CD4-positive, alpha-beta T cell (primary cell): Measurements from ENCODE around the gene MSRB2. TPM values are rescaled to one million over a fixed set of nuclear protein-coding genes. Genes with fewer than 3 reads are reported as not detected.
"Not testable (repeated sequence)": the region's sequence is repeated elsewhere in the genome, so short reads cannot be mapped to it uniquely, and the experiment has no call there.

Experiments used
- ATAC-seq: fragments of 200-7000 bp; cut with Tn5 transposase; one replicate; pipeline ENCODE4 v1.10.0; 2022; ENCODE audit warnings: mild to moderate bottlenecking; ENCODE audit not compliant: poor library complexity
- CTCF ChIA-PET: fragments of 350-600 bp; sonication (Branson Sonifier 250); formaldehyde crosslinking; loops from one replicate; lab custom pipeline; 2021; ENCODE audit warnings: antibody characterized with exemption, inconsistent platforms; lab: Charles Lee
- POLR2A ChIA-PET: fragments of 350-600 bp; sonication (Branson Sonifier 250); formaldehyde crosslinking; loops from one replicate; lab custom pipeline; 2021; ENCODE audit warnings: antibody characterized with exemption, inconsistent platforms; lab: Charles Lee
- DNase-seq, 14 experiments: peaks; one replicate each; pipeline ENCODE4 v3.0.0-alpha.2; 2013 to 2020; ENCODE audit warnings: mixed read lengths in 2 of 14
- H3K27ac ChIP-seq, 2 donors: one replicate each; pipeline versions ENCODE4 v1.5.1 to v1.7.0; 2013; ENCODE audit warnings: low read length in 2 of 2, low read depth in 1 of 2, mild to moderate bottlenecking in 1 of 2
- H3K27me3 ChIP-seq, 2 experiments: 1 replicate in 1 of 2; 2 replicates in 1 of 2; pipeline versions ENCODE4 v1.6.1 to v1.7.0; 2013; ENCODE audit warnings: low read length in 2 of 2, control low read depth in 1 of 2, mild to moderate bottlenecking in 1 of 2, moderate library complexity in 1 of 2; ENCODE audit not compliant: insufficient read depth in 2 of 2, control insufficient read depth in 1 of 2
- H3K36me3 ChIP-seq: one replicate; pipeline ENCODE4 v1.6.1; 2013; ENCODE audit warnings: low read length, control low read depth; ENCODE audit not compliant: insufficient read depth
- H3K4me1 ChIP-seq: one replicate; pipeline ENCODE4 v1.6.1; 2013; ENCODE audit warnings: low read length, control low read depth; ENCODE audit not compliant: insufficient read depth
- H3K4me3 ChIP-seq: one replicate; pipeline ENCODE4 v1.5.1; 2013; ENCODE audit warnings: mild to moderate bottlenecking, low read length, moderate library complexity
- H3K9me3 ChIP-seq, 2 experiments: 1 replicate in 1 of 2; 2 replicates in 1 of 2; pipeline versions ENCODE4 v1.6.1 to v1.7.0; 2013; ENCODE audit warnings: low read length in 2 of 2, mild to moderate bottlenecking in 2 of 2, control low read depth in 1 of 2, moderate library complexity in 1 of 2; ENCODE audit not compliant: control insufficient read depth in 1 of 2, insufficient read depth in 1 of 2
- H3K27ac Mint-ChIP-seq: one replicate; pipeline ENCODE4 v1.8.0; 2020; ENCODE audit warnings: mixed read lengths
- H3K27me3 Mint-ChIP-seq: one replicate; pipeline ENCODE4 v1.8.0; 2021; ENCODE audit warnings: mixed read lengths
- H3K36me3 Mint-ChIP-seq: one replicate; pipeline ENCODE4 v1.8.0; 2021; ENCODE audit warnings: low read depth, mixed read lengths
- H3K4me1 Mint-ChIP-seq: one replicate; pipeline ENCODE4 v1.8.0; 2021; ENCODE audit warnings: low read depth, mixed read lengths
- H3K4me3 Mint-ChIP-seq: one replicate; pipeline ENCODE4 v1.8.0; 2020; ENCODE audit warnings: mild to moderate bottlenecking, mixed read lengths
- H3K9me3 Mint-ChIP-seq: one replicate; pipeline ENCODE4 v1.8.0; 2020; ENCODE audit warnings: mixed read lengths
- intact Hi-C, 2 experiments: fragments of 100-400 bp; cut with DNase I in 1 of 2; cut with micrococcal nuclease in 1 of 2; formaldehyde crosslinking; loops; one replicate each; pipeline versions ENCODE4 v1.15.1 to v1.9.0; 2023 to 2025; cut with DNase I, micrococcal nuclease
- total RNA-seq, 174 experiments: library from RNA in 2 of 174; stranded (reverse) in 2 of 174; gene quantifications; one replicate each; pipeline ENCODE4 v1.2.3 and lab custom pipeline; 2021 to 2026
- TF ChIP-seq, protein P1 (sequence below): fragments of 200-600 bp; IDR thresholded peaks from one replicate; pipeline ENCODE4 v1.8.0; 2022; ENCODE audit warnings: antibody characterized with exemption, mild to moderate bottlenecking

MSRB2 gene
- total RNA-seq, 2 experiments from 2014 or later = 0.66 to 1.4 TPM

- H3K4me3 Mint-ChIP-seq = no peak overlapping the region
- no peaks in the 10 kb centered on the region for H3K36me3 Mint-ChIP-seq
- no peaks in the 10 kb centered on the region for H3K36me3 ChIP-seq
- H3K9me3 ChIP-seq = no peaks in the 10 kb centered on the region
- CTCF ChIA-PET = no interaction called here
- ATAC-seq (no peak), DNase-seq (no peak)
- H3K27ac ChIP-seq = no peak overlapping the region
- H3K4me1 Mint-ChIP-seq = peaks cover 5% of the 10 kb centered on the region
- no peak overlapping the region for H3K4me3 ChIP-seq
- no peaks in the 10 kb centered on the region for H3K27me3 ChIP-seq
- POLR2A ChIA-PET = no interaction called here
- TF ChIP-seq, protein P1, sequence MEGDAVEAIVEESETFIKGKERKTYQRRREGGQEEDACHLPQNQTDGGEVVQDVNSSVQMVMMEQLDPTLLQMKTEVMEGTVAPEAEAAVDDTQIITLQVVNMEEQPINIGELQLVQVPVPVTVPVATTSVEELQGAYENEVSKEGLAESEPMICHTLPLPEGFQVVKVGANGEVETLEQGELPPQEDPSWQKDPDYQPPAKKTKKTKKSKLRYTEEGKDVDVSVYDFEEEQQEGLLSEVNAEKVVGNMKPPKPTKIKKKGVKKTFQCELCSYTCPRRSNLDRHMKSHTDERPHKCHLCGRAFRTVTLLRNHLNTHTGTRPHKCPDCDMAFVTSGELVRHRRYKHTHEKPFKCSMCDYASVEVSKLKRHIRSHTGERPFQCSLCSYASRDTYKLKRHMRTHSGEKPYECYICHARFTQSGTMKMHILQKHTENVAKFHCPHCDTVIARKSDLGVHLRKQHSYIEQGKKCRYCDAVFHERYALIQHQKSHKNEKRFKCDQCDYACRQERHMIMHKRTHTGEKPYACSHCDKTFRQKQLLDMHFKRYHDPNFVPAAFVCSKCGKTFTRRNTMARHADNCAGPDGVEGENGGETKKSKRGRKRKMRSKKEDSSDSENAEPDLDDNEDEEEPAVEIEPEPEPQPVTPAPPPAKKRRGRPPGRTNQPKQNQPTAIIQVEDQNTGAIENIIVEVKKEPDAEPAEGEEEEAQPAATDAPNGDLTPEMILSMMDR = no peak
- H3K27ac Mint-ChIP-seq = no peak overlapping the region
- peaks cover 28% of the 10 kb centered on the region for H3K27me3 Mint-ChIP-seq
- peaks cover 3% of the 10 kb centered on the region for H3K4me1 ChIP-seq
- intact Hi-C loops = no loop called here
- H3K9me3 Mint-ChIP-seq = no peaks in the 10 kb centered on the region
Measured at GRCh38 chr10:23070913-23071218, 24.5 kb upstream of the MSRB2 start.

GRCh38 chr10:23072593-23072992 lies 22.8 kb upstream of the MSRB2 start:
- DNase-seq, H3K9me3 ChIP-seq, intact Hi-C loops, H3K9me3 Mint-ChIP-seq, H3K4me1 Mint-ChIP-seq, ATAC-seq, H3K36me3 Mint-ChIP-seq, H3K4me3 Mint-ChIP-seq, CTCF ChIA-PET, H3K36me3 ChIP-seq, H3K4me3 ChIP-seq, H3K27me3 ChIP-seq, POLR2A ChIA-PET, H3K27ac ChIP-seq, H3K27ac Mint-ChIP-seq, H3K4me1 ChIP-seq: not testable (repeated sequence)
- H3K27me3 Mint-ChIP-seq = peaks cover 39% of the 10 kb centered on the region

DNA sequence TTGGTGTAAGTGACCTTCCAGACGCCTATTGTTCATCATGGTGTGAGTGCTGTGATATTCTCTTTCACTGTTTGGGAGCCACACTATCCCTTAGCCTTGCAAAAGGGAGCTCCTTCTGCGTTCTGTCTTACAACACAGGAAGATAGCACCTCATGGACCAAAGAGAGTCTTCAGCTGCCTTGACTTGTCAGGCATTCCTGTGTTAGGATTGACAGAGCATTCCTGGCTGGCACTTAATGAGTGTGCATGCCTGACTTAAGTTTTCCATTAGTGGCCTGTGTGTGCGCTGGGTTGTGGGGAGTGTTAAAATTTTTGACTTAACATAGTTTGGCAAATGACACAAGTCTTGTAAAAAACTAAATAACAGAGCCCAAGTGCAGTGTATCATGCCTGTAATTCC lies 21.9 kb upstream of the MSRB2 start:
- Mint-ChIP-seq H3K27me3 (peaks cover 40% of the 10 kb centered on the region), H3K27ac (no peak overlapping the region), H3K4me1 (no peaks in the 10 kb centered on the region), H3K36me3 (no peaks in the 10 kb centered on the region), H3K9me3 (no peaks in the 10 kb centered on the region), H3K4me3 (no peak overlapping the region)
- TF ChIP-seq, protein P1 = no peak
- H3K4me3 ChIP-seq = no peak overlapping the region
- no peaks in the 10 kb centered on the region for H3K4me1 ChIP-seq
- no peaks in the 10 kb centered on the region for H3K36me3 ChIP-seq
- DNase-seq (no peak), ATAC-seq (no peak)
- no peak overlapping the region for H3K27ac ChIP-seq
- H3K27me3 ChIP-seq = peaks cover 3 to 14% of the 10 kb centered on the region in 2 experiments
- ChIA-PET POLR2A (no interaction called here), CTCF (no interaction called here)
- intact Hi-C loops = no loop called here
- no peaks in the 10 kb centered on the region for H3K9me3 ChIP-seq

DNA sequence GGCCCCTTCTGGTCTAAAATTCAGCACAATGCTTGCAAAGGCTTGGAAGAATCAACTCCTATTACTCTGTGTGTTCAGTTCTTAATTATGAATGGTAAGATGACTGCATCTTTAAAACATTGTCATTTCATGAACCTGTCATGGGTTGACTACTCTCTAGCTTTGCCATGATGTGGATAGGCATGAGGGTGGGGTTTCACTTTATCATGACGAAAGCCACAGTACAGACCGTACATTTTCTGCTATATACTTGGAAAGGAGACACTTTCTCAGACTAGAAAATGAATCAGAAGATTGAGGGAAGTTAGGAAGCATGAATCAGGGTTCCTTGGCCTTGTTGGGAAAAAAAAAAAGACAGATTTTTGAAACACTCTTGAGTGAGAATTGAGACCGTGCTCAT lies 19.7 kb upstream of the MSRB2 start:
- CTCF ChIA-PET = no interaction called here
- H3K9me3 Mint-ChIP-seq = no peaks in the 10 kb centered on the region
- intact Hi-C loops = no loop called here
- DNase-seq = no peak
- H3K36me3 ChIP-seq = no peaks in the 10 kb centered on the region
- no peak overlapping the region for H3K27ac ChIP-seq
- ATAC-seq = no peak
- no peaks in the 10 kb centered on the region for H3K4me1 Mint-ChIP-seq
- no peaks in the 10 kb centered on the region for H3K36me3 Mint-ChIP-seq
- peaks cover 13 to 28% of the 10 kb centered on the region in 2 experiments for H3K27me3 ChIP-seq
- no peak overlapping the region for H3K4me3 Mint-ChIP-seq
- POLR2A ChIA-PET = no interaction called here
- no peaks in the 10 kb centered on the region for H3K4me1 ChIP-seq
- no peak overlapping the region for H3K4me3 ChIP-seq
- no peaks in the 10 kb centered on the region for H3K9me3 ChIP-seq
- peaks cover 48% of the 10 kb centered on the region for H3K27me3 Mint-ChIP-seq
- H3K27ac Mint-ChIP-seq = no peak overlapping the region
- TF ChIP-seq, protein P1 = no peak
